Lower lobe of right lung (tissue), 2 donors: ENCODE results near the gene MYOF. TPM values are rescaled to one million over a fixed set of nuclear protein-coding genes. Genes with fewer than 3 reads are reported as not detected.
"Not testable (repeated sequence)": the region's sequence is repeated elsewhere in the genome, so short reads cannot be mapped to it uniquely, and the experiment has no call there.

Source experiments
- ATAC-seq, 2 donors: fragments of 200-7000 bp; cut with Tn5 transposase; one replicate each; pipeline ENCODE4 v1.9.1; 2020 to 2022; ENCODE audit warnings: mild to moderate bottlenecking in 2 of 2, moderate library complexity in 2 of 2
- DNase-seq: peaks from one replicate; pipeline ENCODE4 v3.0.0-alpha.2; 2020
- H3K27ac ChIP-seq: fragments of 200-600 bp; one replicate; pipeline ENCODE4 v1.8.0; 2022
- H3K27me3 ChIP-seq: fragments of 200-600 bp; one replicate; pipeline ENCODE4 v1.8.0; 2022; ENCODE audit warnings: low read depth
- H3K36me3 ChIP-seq: fragments of 200-600 bp; one replicate; pipeline ENCODE4 v1.8.0; 2022; ENCODE audit warnings: mild to moderate bottlenecking
- H3K4me1 ChIP-seq: fragments of 200-600 bp; one replicate; pipeline ENCODE4 v1.8.0; 2022
- H3K4me3 ChIP-seq: fragments of 200-600 bp; one replicate; pipeline ENCODE4 v1.8.0; 2022; ENCODE audit warnings: mild to moderate bottlenecking
- H3K9me3 ChIP-seq: fragments of 200-600 bp; one replicate; pipeline ENCODE4 v1.8.0; 2022
- intact Hi-C: fragments of 100-400 bp; cut with DNase I; formaldehyde crosslinking; loops from one replicate; pipeline ENCODE4 v1.11.0; 2022
- total RNA-seq: library from RNA; stranded (reverse); fragmentation: NEBNext Ultra II Directional; extraction: Animal tissue kit (Norgen Biotek cat#: 25700); gene quantifications from one replicate; pipeline ENCODE4 v1.2.1, GENCODE V29; 2021
- TF ChIP-seq, protein P1 (sequence below): fragments of 200-600 bp; IDR thresholded peaks from one replicate; pipeline ENCODE4 v1.8.0; 2022; ENCODE audit warnings: antibody characterized with exemption, mild to moderate bottlenecking
- donor health status: DM: no; HTN: yes; CAD: no; lungs with severe emphysema.

The MYOF gene
- total RNA-seq, 1 donor from 2014 or later = 127 TPM

- ATAC-seq (peak; percentile 26 to 31), DNase-seq (no peak)
- intact Hi-C loops = no loop called here
- peaks cover 10% of the 10 kb centered on the region for H3K36me3 ChIP-seq
- no peaks in the 10 kb centered on the region for H3K27me3 ChIP-seq
- peaks cover 77% of the 10 kb centered on the region for H3K4me1 ChIP-seq
- H3K27ac ChIP-seq = peak overlapping the region; percentile 56
- no peak overlapping the region for H3K4me3 ChIP-seq
- TF ChIP-seq, protein P1, sequence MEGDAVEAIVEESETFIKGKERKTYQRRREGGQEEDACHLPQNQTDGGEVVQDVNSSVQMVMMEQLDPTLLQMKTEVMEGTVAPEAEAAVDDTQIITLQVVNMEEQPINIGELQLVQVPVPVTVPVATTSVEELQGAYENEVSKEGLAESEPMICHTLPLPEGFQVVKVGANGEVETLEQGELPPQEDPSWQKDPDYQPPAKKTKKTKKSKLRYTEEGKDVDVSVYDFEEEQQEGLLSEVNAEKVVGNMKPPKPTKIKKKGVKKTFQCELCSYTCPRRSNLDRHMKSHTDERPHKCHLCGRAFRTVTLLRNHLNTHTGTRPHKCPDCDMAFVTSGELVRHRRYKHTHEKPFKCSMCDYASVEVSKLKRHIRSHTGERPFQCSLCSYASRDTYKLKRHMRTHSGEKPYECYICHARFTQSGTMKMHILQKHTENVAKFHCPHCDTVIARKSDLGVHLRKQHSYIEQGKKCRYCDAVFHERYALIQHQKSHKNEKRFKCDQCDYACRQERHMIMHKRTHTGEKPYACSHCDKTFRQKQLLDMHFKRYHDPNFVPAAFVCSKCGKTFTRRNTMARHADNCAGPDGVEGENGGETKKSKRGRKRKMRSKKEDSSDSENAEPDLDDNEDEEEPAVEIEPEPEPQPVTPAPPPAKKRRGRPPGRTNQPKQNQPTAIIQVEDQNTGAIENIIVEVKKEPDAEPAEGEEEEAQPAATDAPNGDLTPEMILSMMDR = no peak
- no peaks in the 10 kb centered on the region for H3K9me3 ChIP-seq
Observed at GRCh38 chr10:93471110-93471651, 11.0 kb downstream of the MYOF start.

DNA sequence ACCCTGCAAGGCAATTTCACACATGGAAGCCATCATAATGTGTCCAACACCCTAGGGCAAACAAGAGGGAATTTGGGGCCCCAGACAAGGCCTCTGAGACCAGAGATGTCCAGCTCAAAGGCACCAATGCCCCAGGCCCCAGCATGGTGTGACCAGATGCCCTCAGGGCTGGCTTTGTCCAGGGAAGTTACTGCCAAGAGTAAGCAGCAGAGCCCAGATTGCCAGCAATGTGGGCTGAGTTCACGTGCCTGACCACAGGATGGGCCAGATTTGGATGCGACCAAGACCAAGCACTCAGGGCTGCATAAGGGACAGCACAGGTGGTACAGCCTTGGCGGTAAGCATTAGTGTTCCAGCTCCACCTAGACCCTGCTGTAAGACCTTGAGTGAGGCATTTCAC lies 12.7 kb downstream of the MYOF start:
- intact Hi-C loops = no loop called here
- H3K4me1 ChIP-seq = peaks cover 77% of the 10 kb centered on the region
- ATAC-seq (no peak), DNase-seq (no peak)
- no peak overlapping the region for H3K4me3 ChIP-seq
- H3K9me3 ChIP-seq = no peaks in the 10 kb centered on the region
- peaks cover 10% of the 10 kb centered on the region for H3K36me3 ChIP-seq
- H3K27me3 ChIP-seq = no peaks in the 10 kb centered on the region
- TF ChIP-seq, protein P1 = no peak
- H3K27ac ChIP-seq = no peak overlapping the region

DNA sequence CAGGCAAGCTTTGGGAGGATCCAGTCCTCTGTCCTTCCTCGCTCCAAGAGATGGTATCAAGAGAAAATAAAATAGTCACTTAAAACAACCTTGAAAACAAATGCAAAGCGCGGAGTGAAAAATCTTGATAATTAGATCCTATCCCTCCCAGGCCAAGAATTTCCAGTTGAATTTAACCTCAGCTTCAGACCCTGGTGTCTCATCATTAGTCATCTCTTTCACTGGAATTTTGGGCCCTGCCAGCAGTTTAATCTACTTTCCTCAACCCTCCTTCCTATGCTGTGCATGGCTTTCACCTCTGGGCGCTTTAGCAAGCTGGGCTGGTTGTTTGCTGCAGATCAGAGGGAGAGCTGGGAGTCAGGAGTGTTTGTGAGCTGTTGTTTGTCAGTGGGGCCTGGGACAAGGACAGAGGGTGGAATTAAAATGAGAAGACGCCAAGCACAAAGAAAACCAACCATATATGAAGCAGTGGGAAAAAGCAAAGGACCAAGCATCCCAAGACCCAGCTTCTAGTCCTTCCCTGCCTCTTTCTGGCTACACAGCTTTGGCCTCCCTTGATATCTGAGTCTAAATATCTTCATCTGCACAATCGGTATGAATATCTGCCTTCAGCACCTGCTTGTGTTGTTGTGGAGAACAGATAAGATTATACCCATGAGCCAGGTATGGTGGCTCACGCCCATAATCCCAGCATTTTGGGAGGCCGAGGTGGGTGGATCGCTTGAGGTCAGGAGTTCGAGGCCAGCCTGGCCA lies 13.5 kb downstream of the MYOF start:
- no peak for ATAC-seq
- H3K4me1 ChIP-seq = peaks cover 77% of the 10 kb centered on the region
- peak overlapping the region; percentile 59 for H3K27ac ChIP-seq
- intact Hi-C loops = no loop called here
- H3K27me3 ChIP-seq = no peaks in the 10 kb centered on the region
- DNase-seq = no peak
- TF ChIP-seq, protein P1 = no peak
- peaks cover 10% of the 10 kb centered on the region for H3K36me3 ChIP-seq
- no peaks in the 10 kb centered on the region for H3K9me3 ChIP-seq
- H3K4me3 ChIP-seq = no peak overlapping the region

DNA sequence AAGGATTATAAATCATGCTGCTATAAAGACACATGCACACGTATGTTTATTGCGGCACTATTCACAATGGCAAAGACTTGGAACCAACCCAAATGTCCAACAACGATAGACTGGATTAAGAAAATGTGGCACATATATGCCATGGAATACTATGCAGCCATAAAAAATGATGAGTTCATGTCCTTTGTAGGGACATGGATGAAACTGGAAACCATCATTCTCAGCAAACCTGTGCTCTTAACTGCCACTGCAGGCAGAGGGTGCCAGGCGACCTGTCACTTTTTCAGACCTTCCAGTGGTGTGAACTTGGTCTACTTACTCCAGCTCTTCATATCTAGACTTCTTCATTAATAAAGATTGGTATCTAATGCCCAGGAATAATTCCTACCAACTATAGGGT lies 14.5 kb downstream of the MYOF start:
- H3K36me3 ChIP-seq, DNase-seq, ATAC-seq, H3K9me3 ChIP-seq, intact Hi-C loops, H3K27me3 ChIP-seq, H3K4me3 ChIP-seq: not testable (repeated sequence)
- H3K4me1 ChIP-seq = peaks cover 77% of the 10 kb centered on the region
- peak overlapping the region; percentile 59 for H3K27ac ChIP-seq

GRCh38 chr10:93465806-93466675 lies 16.1 kb downstream of the MYOF start:
- Histone ChIP-seq H3K4me3 (no peak overlapping the region), H3K4me1 (peaks cover 80% of the 10 kb centered on the region)
- TF ChIP-seq, protein P1 = no peak

More at GRCh38 chr10:93465806-93466675, 16.1 kb downstream of the MYOF start:
- intact Hi-C loops = no loop called here
- peak; percentile 83 for DNase-seq
- Histone ChIP-seq H3K9me3 (no peaks in the 10 kb centered on the region), H3K27me3 (no peaks in the 10 kb centered on the region), H3K27ac (peak overlapping the region; percentile 85), H3K36me3 (peaks cover 10% of the 10 kb centered on the region)
- peak; percentile 83 to 85 for ATAC-seq
